Right cardiac atrium (tissue), 5 donors: ENCODE data around the gene GSTP1. TPM values are rescaled to one million over a fixed set of nuclear protein-coding genes. Genes with fewer than 3 reads are reported as not detected.

Source experiments
- ATAC-seq, 2 donors: fragments of 200-7000 bp; cut with Tn5 transposase; one replicate each; pipeline versions ENCODE4 v1.8.0 to v1.9.1; 2020; ENCODE audit warnings: moderate library complexity in 2 of 2, mild to moderate bottlenecking in 1 of 2
- DNase-seq, 3 donors: peaks; one replicate each; pipeline ENCODE4 v3.0.0-alpha.2; 2020
- H3K27ac ChIP-seq: one replicate; pipeline ENCODE4 v1.5.1; 2013; ENCODE audit warnings: mild to moderate bottlenecking, low read length, control low read depth, moderate library complexity
- H3K27me3 ChIP-seq: one replicate; pipeline ENCODE4 v1.6.1; 2013; ENCODE audit not compliant: control insufficient read depth, insufficient read depth
- H3K4me1 ChIP-seq: one replicate; pipeline ENCODE4 v1.6.1; 2013; ENCODE audit warnings: low read length; ENCODE audit not compliant: control insufficient read depth, insufficient read depth
- H3K4me3 ChIP-seq: one replicate; pipeline ENCODE4 v1.5.1; 2013; ENCODE audit warnings: low read length, control low read depth
- H3K9me3 ChIP-seq: one replicate; pipeline ENCODE4 v1.6.1; 2013; ENCODE audit warnings: low read length; ENCODE audit not compliant: control insufficient read depth
- WGBS: extraction: QIAGEN DNeasy Blood & Tissue Kit; methylation state at CpG from one replicate; pipeline ENCODE4 v1.1.7; 2013; 5-methylcytosine and 5-hydroxymethylcytosine counted together
- intact Hi-C, 4 donors: fragments of 100-400 bp; cut with DNase I; formaldehyde crosslinking; loops; one replicate each; pipeline versions ENCODE4 v1.11.0 to v1.14.0; 2022 to 2023
- polyA plus RNA-seq: library from polyadenylated mRNA; stranded (reverse); fragments of 200-250 nt; gene quantifications from one replicate; pipeline ENCODE4 v1.2.3, GENCODE V29; 2013
- total RNA-seq, 4 donors: library from RNA; stranded (reverse); fragmentation: NEBNext Ultra II Directional; extraction: Animal tissue kit (Norgen Biotek cat#: 25700); gene quantifications; one replicate each; pipeline ENCODE4 v1.2.1, GENCODE V29; 2021
- donor health status: healthy with polysubstance abuse.
- donor health status: DM: no; HTN: yes; CAD: no.
- donor health status: DM: no; HTN: no; CAD: no.
- donor health status: DM: no; HTN: yes; CAD: no; lungs with severe emphysema.
- donor health status: DM: yes; HTN: yes; CAD: no.

GSTP1 gene
- total and polyA plus RNA-seq, 5 donors: 323 to 501 (median 391) TPM

DNA sequence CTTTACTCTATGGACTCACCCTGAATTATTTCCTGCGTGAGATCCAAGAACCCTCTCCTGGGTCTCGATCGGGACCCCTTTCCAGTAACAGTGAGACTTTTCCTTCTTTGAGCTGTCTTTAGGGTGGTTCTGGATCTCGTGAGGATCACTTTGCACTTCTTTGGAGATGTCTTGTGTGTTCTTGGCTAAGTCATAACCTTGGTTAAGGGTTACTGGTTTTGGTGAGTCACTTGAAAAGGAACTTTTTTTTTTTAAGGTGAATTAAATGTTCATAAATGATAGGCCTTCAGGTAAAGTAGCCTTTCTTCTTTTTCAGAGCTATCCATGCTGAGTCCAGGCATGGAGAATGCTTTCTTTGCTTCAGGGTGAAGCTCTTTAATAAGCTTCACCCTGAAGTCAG, 19.4 kb upstream of the GSTP1 start:
- ATAC-seq: no peak

DNA sequence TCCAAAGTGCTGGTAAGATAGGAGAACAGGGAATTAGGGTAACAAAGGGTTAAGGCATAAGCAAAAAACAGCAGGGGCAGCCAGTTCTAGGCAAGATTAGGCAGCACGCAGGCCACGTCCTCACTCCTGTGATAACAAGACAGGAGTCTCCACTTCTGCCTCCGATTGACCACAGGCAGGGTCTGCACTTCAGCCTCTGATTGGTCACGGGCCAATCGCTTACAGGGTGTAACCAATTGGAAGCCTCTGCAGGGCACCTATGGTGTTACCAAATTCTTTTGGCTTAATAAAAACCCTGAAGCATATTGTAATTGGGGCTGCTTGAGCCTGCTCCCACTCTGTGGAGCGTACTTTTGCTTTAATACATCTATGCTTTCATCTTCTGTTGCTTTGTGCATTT, 12.2 kb upstream of the GSTP1 start:
- Histone ChIP-seq H3K4me3 (no peak overlapping the region), H3K4me1 (no peaks in the 10 kb centered on the region), H3K27me3 (no peaks in the 10 kb centered on the region), H3K27ac (no peak overlapping the region), H3K9me3 (no peaks in the 10 kb centered on the region)
- no peak for ATAC-seq
- DNase-seq: no peak
- WGBS: 49% methylated on average over 6 of the region's 6 CpGs
- intact Hi-C loops: no loop called here

More for the DNA sequence above, 19.4 kb upstream of the GSTP1 start:
- no peak for DNase-seq
- Histone ChIP-seq H3K4me1 (no peaks in the 10 kb centered on the region), H3K4me3 (no peak overlapping the region), H3K27ac (no peak overlapping the region), H3K9me3 (no peaks in the 10 kb centered on the region), H3K27me3 (no peaks in the 10 kb centered on the region)
- intact Hi-C loops: no loop called here
- WGBS: 93% methylated on average over 4 of the region's 4 CpGs

DNA sequence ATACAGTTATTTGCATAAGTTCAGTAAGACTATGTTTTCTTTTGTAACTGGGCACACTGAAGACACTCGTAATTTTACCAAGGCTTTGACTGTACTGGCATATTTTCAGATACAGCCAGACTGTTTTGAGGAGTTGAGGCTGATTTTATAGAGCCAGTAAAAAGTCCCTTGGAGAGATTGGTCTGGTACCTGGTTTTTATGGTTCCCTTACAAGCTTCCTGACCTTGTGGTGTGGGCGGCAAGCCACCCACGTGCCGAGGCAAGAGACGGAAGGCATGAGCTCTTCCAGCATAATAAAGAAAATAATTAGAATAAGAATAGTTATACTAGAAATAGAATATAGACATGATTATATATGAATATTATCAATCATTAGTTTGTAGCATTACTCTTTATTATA, 11.3 kb upstream of the GSTP1 start:
- intact Hi-C loops: no loop called here
- WGBS: 25% methylated on average over 5 of the region's 5 CpGs

DNA sequence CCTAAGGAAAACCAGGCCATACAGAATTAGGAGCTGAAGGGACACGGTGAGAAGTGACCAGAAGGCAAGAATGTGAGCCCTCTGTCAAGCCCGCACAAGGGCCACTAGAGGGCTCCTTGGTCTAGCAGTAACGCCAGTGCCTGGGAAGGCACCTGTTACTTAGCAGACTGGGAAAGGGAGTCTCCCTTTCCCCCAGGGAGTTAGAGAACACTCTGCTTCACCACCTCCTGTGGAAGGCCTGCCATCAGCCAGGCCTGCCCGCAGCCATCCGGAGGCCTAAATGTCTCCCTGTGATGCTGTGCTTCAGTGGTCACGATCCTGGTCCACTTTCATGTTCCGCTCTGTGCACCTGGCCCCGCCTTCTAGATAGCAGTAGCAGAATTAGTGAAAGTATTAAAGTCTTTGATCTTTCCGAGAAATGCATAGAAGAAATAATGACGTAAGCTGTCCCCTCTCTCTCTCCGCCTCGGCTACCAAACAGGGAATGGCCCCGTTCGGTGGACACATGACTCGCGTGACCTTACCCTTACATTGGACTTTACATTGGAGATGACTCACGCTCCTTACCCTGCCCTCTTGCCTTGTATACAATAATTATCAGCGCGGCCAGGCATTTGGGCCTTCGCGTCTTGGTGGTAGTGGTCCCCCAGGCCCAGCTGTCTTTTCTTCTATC, 10.7 kb upstream of the GSTP1 start:
- H3K27ac ChIP-seq: no peak overlapping the region
- intact Hi-C loops: no loop called here
- no peaks in the 10 kb centered on the region for H3K9me3 ChIP-seq
- 62% methylated on average over 21 of the region's 21 CpGs for WGBS
- no peaks in the 10 kb centered on the region for H3K4me1 ChIP-seq
- ATAC-seq (no peak), DNase-seq (peak in 2 of 3 donors; percentile 66 to 78)
- H3K4me3 ChIP-seq: no peak overlapping the region
- H3K27me3 ChIP-seq: no peaks in the 10 kb centered on the region

More for the DNA sequence above, 11.3 kb upstream of the GSTP1 start:
- Histone ChIP-seq H3K4me1 (no peaks in the 10 kb centered on the region), H3K27ac (no peak overlapping the region), H3K9me3 (no peaks in the 10 kb centered on the region), H3K4me3 (no peak overlapping the region), H3K27me3 (no peaks in the 10 kb centered on the region)
- DNase-seq (no peak), ATAC-seq (no peak)

DNA sequence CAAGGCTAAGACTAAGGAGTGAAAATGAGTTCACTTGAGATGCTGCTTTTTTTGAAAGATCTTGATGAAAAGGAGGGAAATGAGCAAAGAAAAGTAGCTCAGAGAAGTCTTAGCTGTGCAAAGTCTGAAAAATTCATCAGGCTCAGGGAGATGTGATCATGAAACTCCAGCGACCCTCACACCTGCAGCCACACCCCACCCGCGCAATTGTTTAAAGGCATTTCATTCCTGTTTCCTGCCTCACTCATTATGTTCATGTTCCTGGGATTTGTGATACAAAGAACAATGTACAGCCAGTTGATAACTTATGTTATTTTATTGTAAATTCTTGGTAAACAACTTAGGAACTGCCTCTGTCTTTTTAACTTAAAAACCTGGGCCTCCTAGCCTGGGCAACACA, 8.7 kb upstream of the GSTP1 start:
- ATAC-seq (no peak), DNase-seq (no peak)
- intact Hi-C loops: no loop called here
- WGBS: 49% methylated on average over 3 of the region's 3 CpGs
- Histone ChIP-seq H3K27me3 (no peaks in the 10 kb centered on the region), H3K4me3 (no peak overlapping the region), H3K9me3 (no peaks in the 10 kb centered on the region), H3K4me1 (no peaks in the 10 kb centered on the region), H3K27ac (no peak overlapping the region)

DNA sequence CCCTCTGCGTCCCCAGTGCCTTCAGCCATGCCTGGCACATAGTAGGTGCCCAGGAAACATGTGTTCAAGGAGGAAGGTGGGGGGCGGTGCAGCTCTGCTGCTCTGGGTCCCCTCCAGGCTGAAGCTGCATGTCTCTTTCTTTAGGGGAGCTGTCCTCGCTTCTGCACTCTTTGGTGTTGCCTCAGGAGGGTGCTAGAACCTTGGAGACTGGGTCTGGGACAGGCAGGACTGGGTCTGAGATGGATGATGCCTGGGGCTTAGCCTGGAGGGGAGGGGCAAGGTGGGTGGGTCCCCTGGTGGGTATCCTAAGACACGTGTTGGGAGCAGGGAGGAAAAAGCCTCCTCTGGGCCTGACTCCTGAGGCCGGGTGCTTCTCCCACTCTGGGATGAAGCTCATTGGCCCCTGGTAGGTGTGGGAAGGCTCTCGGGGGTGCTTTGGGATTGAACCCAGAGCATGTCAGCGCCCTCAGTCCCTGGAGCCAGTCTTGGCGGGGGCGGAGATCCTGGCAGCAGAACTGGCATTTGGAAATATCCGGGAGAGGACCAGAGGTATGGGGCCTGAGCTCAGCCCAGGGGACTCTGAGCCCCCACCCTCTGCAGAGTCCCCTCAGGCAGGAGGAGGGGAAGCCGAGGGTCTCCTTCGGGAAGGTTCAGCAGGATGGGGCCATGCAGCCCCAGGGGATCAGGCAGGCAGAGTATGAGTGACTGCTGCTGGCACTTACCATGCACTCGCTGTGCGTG, 6.7 kb upstream of the GSTP1 start:
- intact Hi-C loops: no loop called here
- WGBS: 67% methylated on average over 14 of the region's 14 CpGs
- H3K4me1 ChIP-seq: no peaks in the 10 kb centered on the region
- H3K9me3 ChIP-seq: no peaks in the 10 kb centered on the region
- no peaks in the 10 kb centered on the region for H3K27me3 ChIP-seq
- peak in 1 of 2 donors; percentile 16 for ATAC-seq
- H3K27ac ChIP-seq: no peak overlapping the region
- no peak overlapping the region for H3K4me3 ChIP-seq
- no peak for DNase-seq

DNA sequence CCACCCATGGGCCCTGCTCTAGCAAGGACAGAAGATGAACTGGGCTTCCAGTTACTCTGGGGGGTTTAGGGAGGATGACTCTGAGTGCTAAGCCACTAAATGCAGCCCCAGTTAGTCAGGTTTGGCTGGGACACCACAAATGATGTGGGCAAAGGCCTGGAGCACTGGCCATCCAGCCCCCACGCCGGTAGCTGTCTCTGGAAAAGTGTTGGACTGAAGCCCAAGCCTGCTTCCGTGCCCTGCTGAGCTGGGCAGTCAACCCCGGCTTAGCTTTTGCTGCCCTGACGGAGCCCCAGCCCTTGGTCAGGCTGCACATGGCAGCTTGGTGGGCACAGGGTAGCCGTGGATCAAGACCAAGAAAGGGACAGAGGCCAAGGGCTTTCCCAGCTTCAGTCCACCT, 5.7 kb upstream of the GSTP1 start:
- Histone ChIP-seq H3K9me3 (no peaks in the 10 kb centered on the region), H3K27me3 (no peaks in the 10 kb centered on the region), H3K4me3 (no peak overlapping the region), H3K4me1 (no peaks in the 10 kb centered on the region), H3K27ac (no peak overlapping the region)
- no peak for DNase-seq
- intact Hi-C loops: no loop called here
- ATAC-seq: peak in 1 of 2 donors; percentile 12
- 72% methylated on average over 6 of the region's 6 CpGs for WGBS

DNA sequence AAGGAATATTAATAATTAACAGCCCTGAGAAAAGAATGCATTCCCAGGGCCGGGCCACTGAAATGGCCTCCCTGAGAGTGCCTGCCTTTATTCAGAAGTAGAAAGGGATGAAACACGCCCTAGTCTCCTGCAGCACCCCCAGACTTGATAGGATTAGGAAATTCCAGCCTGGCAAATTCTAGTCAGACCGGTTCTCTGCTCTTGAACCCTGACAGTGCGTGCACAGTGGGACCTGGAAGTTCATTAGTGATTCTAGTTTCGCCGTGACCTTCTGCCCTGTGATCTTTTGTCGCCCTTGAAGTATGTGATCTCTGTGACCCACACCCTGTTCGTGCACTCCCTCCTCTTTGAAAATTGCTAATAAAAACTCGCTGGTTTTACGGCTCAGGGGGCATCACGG, 2.1 kb upstream of the GSTP1 start:
- no peak overlapping the region for H3K27ac ChIP-seq
- no peak for DNase-seq
- intact Hi-C loops: no loop called here
- no peaks in the 10 kb centered on the region for H3K4me1 ChIP-seq
- WGBS: 57% methylated on average over 11 of the region's 11 CpGs
- no peaks in the 10 kb centered on the region for H3K27me3 ChIP-seq
- H3K9me3 ChIP-seq: no peaks in the 10 kb centered on the region
- no peak for ATAC-seq
- no peak overlapping the region for H3K4me3 ChIP-seq

DNA sequence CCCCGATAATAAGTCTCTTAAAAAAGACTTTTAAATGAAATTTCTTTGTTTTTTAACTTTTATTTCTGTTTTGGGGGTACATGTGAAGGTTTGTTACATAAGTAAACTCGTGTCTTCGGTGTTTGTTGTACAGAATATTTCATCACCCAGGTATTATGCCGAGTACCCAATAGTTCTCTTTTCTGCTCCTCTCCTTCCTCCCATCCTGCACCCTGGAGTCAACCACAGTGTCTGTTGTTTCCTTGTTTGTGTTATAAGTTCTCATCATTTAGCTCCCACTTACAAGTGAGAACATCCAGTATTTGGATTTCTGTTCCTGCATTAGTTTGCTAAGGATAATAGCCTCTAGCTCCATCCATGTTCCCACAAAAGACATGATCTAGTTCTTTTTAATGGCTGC, 1.6 kb upstream of the GSTP1 start:
- DNase-seq (no peak), ATAC-seq (no peak)
- WGBS: 72% methylated on average over 4 of the region's 4 CpGs
- Histone ChIP-seq H3K9me3 (no peaks in the 10 kb centered on the region), H3K27ac (no peak overlapping the region), H3K27me3 (no peaks in the 10 kb centered on the region), H3K4me1 (no peaks in the 10 kb centered on the region), H3K4me3 (no peak overlapping the region)
- intact Hi-C loops: no loop called here

DNA sequence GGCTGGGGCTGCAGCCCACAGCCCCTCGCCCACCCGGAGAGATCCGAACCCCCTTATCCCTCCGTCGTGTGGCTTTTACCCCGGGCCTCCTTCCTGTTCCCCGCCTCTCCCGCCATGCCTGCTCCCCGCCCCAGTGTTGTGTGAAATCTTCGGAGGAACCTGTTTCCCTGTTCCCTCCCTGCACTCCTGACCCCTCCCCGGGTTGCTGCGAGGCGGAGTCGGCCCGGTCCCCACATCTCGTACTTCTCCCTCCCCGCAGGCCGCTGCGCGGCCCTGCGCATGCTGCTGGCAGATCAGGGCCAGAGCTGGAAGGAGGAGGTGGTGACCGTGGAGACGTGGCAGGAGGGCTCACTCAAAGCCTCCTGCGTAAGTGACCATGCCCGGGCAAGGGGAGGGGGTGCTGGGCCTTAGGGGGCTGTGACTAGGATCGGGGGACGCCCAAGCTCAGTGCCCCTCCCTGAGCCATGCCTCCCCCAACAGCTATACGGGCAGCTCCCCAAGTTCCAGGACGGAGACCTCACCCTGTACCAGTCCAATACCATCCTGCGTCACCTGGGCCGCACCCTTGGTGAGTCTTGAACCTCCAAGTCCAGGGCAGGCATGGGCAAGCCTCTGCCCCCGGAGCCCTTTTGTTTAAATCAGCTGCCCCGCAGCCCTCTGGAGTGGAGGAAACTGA, 731 bp downstream of the GSTP1 start:
- H3K4me1 ChIP-seq: no peaks in the 10 kb centered on the region
- intact Hi-C loops: no loop called here

More for the DNA sequence above, 731 bp downstream of the GSTP1 start:
- Histone ChIP-seq H3K27ac (peak overlapping the region; percentile 96), H3K9me3 (no peaks in the 10 kb centered on the region), H3K4me3 (peak overlapping the region; percentile 90), H3K27me3 (no peaks in the 10 kb centered on the region)
- ATAC-seq (peak; percentile 80 to 84), DNase-seq (peak; percentile 82 to 92 (median 92))
- WGBS: 15% methylated on average over 33 of the region's 33 CpGs
